Measurements from ENCODE around the gene PRKCQ. TPM values are rescaled to one million over a fixed set of nuclear protein-coding genes. Genes with fewer than 3 reads are reported as not detected.

Gene PRKCQ
- total RNA-seq, 2 donors from 2014 or later: 0.43 TPM; not detected in 1

- no peak overlapping the region for H3K27ac ChIP-seq
- no peaks in the 10 kb centered on the region for H3K27me3 ChIP-seq
- DNase-seq (ENCODE audit: low spot score): no peak
- H3K36me3 ChIP-seq: no peaks in the 10 kb centered on the region
- no peak overlapping the region for H3K4me3 ChIP-seq
- TF ChIP-seq CTCF (IDR thresholded peaks at IDR 0.05): no peak
- H3K9me3 ChIP-seq: peaks cover 0 to 8% of the 10 kb centered on the region in 2 donors
- H3K4me1 ChIP-seq: no peaks in the 10 kb centered on the region
These were observed 27.7 kb upstream of the PRKCQ start for GRCh38 chr10:6607778-6608177.

GRCh38 chr10:6607182-6607581 is 27.1 kb upstream of the PRKCQ start:
- H3K36me3 ChIP-seq: no peaks in the 10 kb centered on the region
- no peaks in the 10 kb centered on the region for H3K27me3 ChIP-seq
- H3K4me3 ChIP-seq: no peak overlapping the region
- no peaks in the 10 kb centered on the region for H3K4me1 ChIP-seq
- no peak overlapping the region for H3K27ac ChIP-seq
- H3K9me3 ChIP-seq: peaks cover 0 to 8% of the 10 kb centered on the region in 2 donors
- DNase-seq (ENCODE audit: low spot score): no peak
- no peak for TF ChIP-seq CTCF (IDR thresholded peaks at IDR 0.05)

- Histone ChIP-seq H3K27me3 (no peaks in the 10 kb centered on the region), H3K9me3 (no peaks in the 10 kb centered on the region), H3K27ac (no peak overlapping the region), H3K4me1 (no peaks in the 10 kb centered on the region), H3K4me3 (no peak overlapping the region), H3K36me3 (no peaks in the 10 kb centered on the region)
- DNase-seq (ENCODE audit: low spot score): no peak
- TF ChIP-seq CTCF (IDR thresholded peaks at IDR 0.05): no peak
These were observed 23.4 kb upstream of the PRKCQ start for GRCh38 chr10:6603142-6604125.

- TF ChIP-seq CTCF (IDR thresholded peaks at IDR 0.05): no peak
- Histone ChIP-seq H3K9me3 (no peaks in the 10 kb centered on the region), H3K27me3 (no peaks in the 10 kb centered on the region), H3K4me1 (no peaks in the 10 kb centered on the region), H3K36me3 (no peaks in the 10 kb centered on the region), H3K27ac (no peak overlapping the region), H3K4me3 (no peak overlapping the region)
- no peak for DNase-seq (ENCODE audit: low spot score)
These were observed 22.6 kb upstream of the PRKCQ start for GRCh38 chr10:6602700-6603084.

- TF ChIP-seq CTCF (IDR thresholded peaks at IDR 0.05): no peak
- no peaks in the 10 kb centered on the region for H3K9me3 ChIP-seq
- H3K4me1 ChIP-seq: no peaks in the 10 kb centered on the region
- no peak overlapping the region for H3K4me3 ChIP-seq
- no peak overlapping the region for H3K27ac ChIP-seq
- H3K36me3 ChIP-seq: no peaks in the 10 kb centered on the region
- H3K27me3 ChIP-seq: no peaks in the 10 kb centered on the region
- no peak for DNase-seq (ENCODE audit: low spot score)
These were observed 22.1 kb upstream of the PRKCQ start for GRCh38 chr10:6602026-6602699.

Measured in right atrium auricular region (tissue), 2 donors.